Measurements from ENCODE around the gene UBASH3B.

GRCh38 chr11:122813176-122813893 is 157.8 kb downstream of the UBASH3B start:
- TF ChIP-seq, protein P1, sequence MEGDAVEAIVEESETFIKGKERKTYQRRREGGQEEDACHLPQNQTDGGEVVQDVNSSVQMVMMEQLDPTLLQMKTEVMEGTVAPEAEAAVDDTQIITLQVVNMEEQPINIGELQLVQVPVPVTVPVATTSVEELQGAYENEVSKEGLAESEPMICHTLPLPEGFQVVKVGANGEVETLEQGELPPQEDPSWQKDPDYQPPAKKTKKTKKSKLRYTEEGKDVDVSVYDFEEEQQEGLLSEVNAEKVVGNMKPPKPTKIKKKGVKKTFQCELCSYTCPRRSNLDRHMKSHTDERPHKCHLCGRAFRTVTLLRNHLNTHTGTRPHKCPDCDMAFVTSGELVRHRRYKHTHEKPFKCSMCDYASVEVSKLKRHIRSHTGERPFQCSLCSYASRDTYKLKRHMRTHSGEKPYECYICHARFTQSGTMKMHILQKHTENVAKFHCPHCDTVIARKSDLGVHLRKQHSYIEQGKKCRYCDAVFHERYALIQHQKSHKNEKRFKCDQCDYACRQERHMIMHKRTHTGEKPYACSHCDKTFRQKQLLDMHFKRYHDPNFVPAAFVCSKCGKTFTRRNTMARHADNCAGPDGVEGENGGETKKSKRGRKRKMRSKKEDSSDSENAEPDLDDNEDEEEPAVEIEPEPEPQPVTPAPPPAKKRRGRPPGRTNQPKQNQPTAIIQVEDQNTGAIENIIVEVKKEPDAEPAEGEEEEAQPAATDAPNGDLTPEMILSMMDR (IDR thresholded peaks at IDR 0.05; ENCODE audit: insufficient read depth, low read length), result no peak
- TF ChIP-seq POLR2AphosphoS5 (IDR thresholded peaks at IDR 0.05; ENCODE audit: low read depth), result no peak

Data from HL-60 (cell line).